ENCODE results near the gene NRP1. TPM values are rescaled to one million over a fixed set of nuclear protein-coding genes. Genes with fewer than 3 reads are reported as not detected.

The NRP1 gene
- total and polyA plus RNA-seq, 10 donors = 4.8 to 202 (median 138) TPM

GRCh38 chr10:33295851-33296250 is 38.6 kb downstream of the NRP1 start:
- peaks cover 0 to 36% (median 14%) of the 10 kb centered on the region in 6 donors for H3K4me1 ChIP-seq
- H3K9me3 ChIP-seq = no peaks in the 10 kb centered on the region
- TF ChIP-seq POLR2AphosphoS5 (IDR thresholded peaks at IDR 0.05) = no peak
- TF ChIP-seq POLR2A (IDR thresholded peaks at IDR 0.05) = no peak
- no peak for TF ChIP-seq CTCF (IDR thresholded peaks at IDR 0.05 in 8 of 11, conservative IDR thresholded peaks at IDR 0.05 in 3 of 11)
- H3K4me3 ChIP-seq = no peak overlapping the region
- H3K27ac ChIP-seq = peak overlapping the region in 5 of 8 donors; percentile 22 to 42 (median 33)
- DNase-seq = no peak
- WGBS, 5 donors = 42 to 64% (median 49%) methylated on average over 2 of the region's 2 CpGs
- no peaks in the 10 kb centered on the region for H3K27me3 ChIP-seq (replicated peaks in 1 of 7)
- intact Hi-C loops (cut with DNase I; ENCODE audit: low total_unique reads) = no loop called here
- H3K36me3 ChIP-seq = peaks cover 0 to 12% (median 0%) of the 10 kb centered on the region in 6 donors

- H3K27me3 ChIP-seq (replicated peaks in 1 of 7) = no peaks in the 10 kb centered on the region
- H3K36me3 ChIP-seq = peaks cover 0 to 5% (median 0%) of the 10 kb centered on the region in 6 donors
- no peak for DNase-seq
- intact Hi-C loops (cut with DNase I; ENCODE audit: low total_unique reads) = no loop called here
- TF ChIP-seq POLR2A (IDR thresholded peaks at IDR 0.05) = no peak
- no peak for TF ChIP-seq CTCF (IDR thresholded peaks at IDR 0.05 in 8 of 11, conservative IDR thresholded peaks at IDR 0.05 in 3 of 11)
- no peak for TF ChIP-seq POLR2AphosphoS5 (IDR thresholded peaks at IDR 0.05)
- H3K27ac ChIP-seq = no peak overlapping the region
- H3K9me3 ChIP-seq = no peaks in the 10 kb centered on the region
- H3K4me1 ChIP-seq = peaks cover 0 to 17% (median 5%) of the 10 kb centered on the region in 6 donors
- 86 to 90% (median 88%) methylated on average over 14 of the region's 14 CpGs for WGBS, 5 donors
- no peak overlapping the region for H3K4me3 ChIP-seq
Measured at GRCh38 chr10:33293531-33294170, 40.8 kb downstream of the NRP1 start.

DNA sequence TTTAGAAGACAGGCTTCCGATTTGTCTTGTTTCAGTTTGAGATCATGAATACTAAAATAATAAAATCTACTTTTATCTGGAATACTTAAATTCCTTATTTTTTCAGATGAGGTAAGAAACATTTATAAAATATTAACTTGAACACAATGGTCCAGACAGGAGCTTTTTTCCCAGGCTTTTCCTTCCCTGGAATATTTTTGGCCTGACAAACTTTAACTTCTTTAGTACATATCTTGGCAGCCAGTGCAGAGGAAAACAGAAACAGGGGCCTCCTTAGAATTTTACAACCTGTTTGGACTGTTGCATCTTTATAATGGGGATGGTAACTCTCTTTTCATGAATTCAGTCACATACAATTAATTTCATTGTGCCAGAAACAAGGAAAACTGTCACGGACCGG is 41.4 kb downstream of the NRP1 start:
- H3K9me3 ChIP-seq = no peaks in the 10 kb centered on the region
- peaks cover 0 to 11% (median 5%) of the 10 kb centered on the region in 6 donors for H3K4me1 ChIP-seq
- no peak for DNase-seq
- peaks cover 0 to 5% (median 0%) of the 10 kb centered on the region in 6 donors for H3K36me3 ChIP-seq
- no peaks in the 10 kb centered on the region for H3K27me3 ChIP-seq (replicated peaks in 1 of 7)
- 81 to 95% (median 86%) methylated on average over 3 of the region's 3 CpGs for whole genome bisulfite sequencing, 5 donors
- H3K4me3 ChIP-seq = no peak overlapping the region
- intact Hi-C loops (cut with DNase I; ENCODE audit: low total_unique reads) = no loop called here
- no peak overlapping the region for H3K27ac ChIP-seq
- no peak for TF ChIP-seq CTCF (IDR thresholded peaks at IDR 0.05 in 8 of 11, conservative IDR thresholded peaks at IDR 0.05 in 3 of 11)
- no peak for TF ChIP-seq POLR2A (IDR thresholded peaks at IDR 0.05)
- no peak for TF ChIP-seq POLR2AphosphoS5 (IDR thresholded peaks at IDR 0.05)

GRCh38 chr10:33291053-33291592 is 43.3 kb downstream of the NRP1 start:
- Histone ChIP-seq H3K9me3 (no peaks in the 10 kb centered on the region), H3K4me1 (peaks cover 0 to 21% (median 3%) of the 10 kb centered on the region in 6 donors), H3K4me3 (no peak overlapping the region), H3K36me3 (peaks cover 0 to 5% (median 0%) of the 10 kb centered on the region in 6 donors), H3K27me3 (replicated peaks in 1 of 7) (no peaks in the 10 kb centered on the region), H3K27ac (no peak overlapping the region)
- WGBS, 5 donors = 88 to 95% (median 90%) methylated on average over 5 of the region's 5 CpGs
- TF ChIP-seq POLR2AphosphoS5 (IDR thresholded peaks at IDR 0.05) (no peak), POLR2A (IDR thresholded peaks at IDR 0.05) (no peak)
- DNase-seq = no peak
- intact Hi-C loops (cut with DNase I; ENCODE audit: low total_unique reads) = no loop called here

Data from spleen (tissue), 11 donors.